Forelimb muscle (tissue), 1 donor: ENCODE measurements around the gene EFHC1. TPM values are rescaled to one million over a fixed set of nuclear protein-coding genes. Genes with fewer than 3 reads are reported as not detected.

Experiments used
- DNase-seq: peaks from one replicate; pipeline ENCODE4 v3.0.0-alpha.2; 2013; ENCODE audit warnings: low read depth
- polyA plus RNA-seq: library from polyadenylated mRNA; unstranded; fragments of 120-200 nt; gene quantifications from one replicate; pipeline ENCODE4 v1.2.1, GENCODE V29; 2013; ENCODE audit not compliant: insufficient read length

EFHC1 gene
- polyA plus RNA-seq, 1 donor: 17.0 TPM

DNA sequence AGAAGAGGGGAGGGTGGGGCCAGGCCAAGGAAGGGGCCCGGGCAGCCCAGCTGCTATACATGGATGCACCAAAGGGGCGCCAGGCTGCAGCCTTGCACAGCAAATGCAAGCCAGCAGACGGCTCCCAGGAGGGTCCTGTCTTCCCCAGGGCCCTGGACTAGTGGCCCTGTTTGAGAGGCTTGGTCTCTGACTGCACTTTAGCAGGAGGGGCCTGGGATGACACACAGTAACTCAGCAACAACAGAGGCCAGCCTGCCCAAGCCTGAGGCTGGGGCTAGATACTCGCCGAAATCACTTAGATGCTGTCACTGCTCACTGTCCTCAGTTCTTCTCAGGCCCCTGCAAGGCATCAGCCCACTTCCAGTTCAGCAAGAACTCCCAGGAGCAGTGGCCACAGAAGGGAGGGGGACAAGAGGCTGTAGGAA lies 83.2 kb downstream of the EFHC1 start:
- no peak for DNase-seq

DNA sequence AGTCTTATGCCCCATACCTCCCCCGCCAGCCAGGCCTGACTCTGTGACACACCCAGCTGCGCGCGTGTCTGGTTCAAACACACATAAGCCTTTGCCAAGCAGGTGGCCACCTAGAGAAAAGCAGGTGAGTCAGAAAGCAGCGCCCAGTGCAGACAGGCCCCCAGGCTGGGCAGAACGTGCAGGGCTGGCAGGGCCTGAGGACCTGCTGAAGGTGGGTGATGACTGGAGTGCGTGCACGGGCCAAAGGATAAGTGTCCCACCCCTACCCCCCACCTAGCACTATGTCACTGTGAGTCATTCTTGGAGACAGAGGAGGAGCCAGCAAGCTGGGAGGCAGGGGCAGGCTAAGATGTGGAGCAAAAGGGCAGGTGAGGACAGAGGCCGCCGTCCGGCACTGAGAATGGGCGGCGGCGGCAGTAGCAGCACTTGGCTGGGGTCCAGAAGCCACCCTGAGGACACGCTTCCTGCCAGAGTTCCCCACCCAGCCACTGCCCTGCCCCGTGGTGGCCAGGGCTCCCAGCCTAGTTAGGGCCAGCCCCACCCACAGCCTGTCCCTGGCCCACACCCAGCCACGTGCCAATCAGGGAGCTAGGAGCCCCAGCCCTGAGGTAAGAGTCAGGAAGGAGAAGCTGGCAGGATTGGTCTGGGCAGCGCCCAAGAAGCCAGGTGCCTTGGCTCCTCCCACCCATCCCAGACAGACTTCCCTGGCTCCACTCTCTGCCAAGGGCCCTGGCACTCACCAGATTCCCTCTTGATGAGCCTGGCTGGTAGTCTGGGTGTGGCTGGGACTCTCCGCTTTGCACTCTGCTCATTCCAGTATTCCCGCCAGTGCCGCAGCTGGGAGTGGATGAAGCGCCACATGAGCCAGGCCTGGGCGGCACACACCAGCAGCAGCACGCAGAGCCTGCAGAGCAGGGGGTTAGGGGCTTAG lies 84.0 kb downstream of the EFHC1 start:
- no peak for DNase-seq

DNA sequence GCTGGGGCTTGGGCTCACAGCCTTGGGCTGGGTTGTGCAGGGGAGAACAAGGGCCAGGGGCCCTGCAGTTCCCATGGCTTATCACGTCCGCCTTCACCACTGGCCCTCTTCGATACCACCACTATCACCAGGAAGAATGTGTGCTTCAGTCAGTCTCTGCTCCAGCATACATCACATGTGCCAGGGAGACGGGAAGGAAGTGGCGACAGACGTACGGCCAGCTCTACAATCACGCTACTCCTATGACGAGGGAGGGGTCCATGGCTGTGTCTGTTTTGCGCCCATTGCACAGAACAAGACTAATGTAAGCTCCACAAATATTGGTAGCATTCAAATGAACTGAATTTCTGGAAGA lies 84.6 kb downstream of the EFHC1 start:
- DNase-seq: no peak

DNA sequence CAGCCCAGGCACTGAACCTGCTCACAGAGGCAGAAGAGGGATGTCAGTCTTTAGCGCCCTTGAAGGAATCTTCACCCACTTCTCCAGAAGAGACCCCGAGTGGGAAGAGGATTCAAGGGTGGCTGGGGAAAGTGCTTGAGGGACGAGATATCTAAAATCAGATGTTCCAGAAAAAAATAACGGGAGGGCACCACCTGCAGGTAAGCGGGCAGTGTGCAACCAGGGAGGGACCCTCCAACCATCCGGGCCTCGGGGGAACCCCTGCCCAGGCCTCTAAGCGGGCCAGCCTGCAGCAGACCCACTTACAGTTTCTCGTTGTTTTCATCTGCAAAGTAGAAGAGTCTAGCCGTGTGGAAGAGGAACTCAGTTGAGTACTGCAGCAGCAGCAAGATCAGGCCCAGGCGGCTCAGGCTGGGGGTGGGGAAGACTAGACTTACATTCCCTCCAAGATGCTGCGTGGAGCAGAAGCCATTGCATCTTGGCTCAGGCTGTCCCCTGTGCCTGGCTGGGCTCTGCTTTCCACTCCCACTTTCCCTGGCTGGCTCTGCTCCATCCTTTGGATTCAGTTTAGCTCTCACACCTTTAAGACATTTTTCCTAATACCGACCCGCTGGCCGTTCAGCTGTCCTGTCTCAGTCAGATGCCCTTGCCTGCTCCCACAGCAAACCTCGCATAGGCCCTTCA lies 85.7 kb downstream of the EFHC1 start:
- DNase-seq: no peak

DNA sequence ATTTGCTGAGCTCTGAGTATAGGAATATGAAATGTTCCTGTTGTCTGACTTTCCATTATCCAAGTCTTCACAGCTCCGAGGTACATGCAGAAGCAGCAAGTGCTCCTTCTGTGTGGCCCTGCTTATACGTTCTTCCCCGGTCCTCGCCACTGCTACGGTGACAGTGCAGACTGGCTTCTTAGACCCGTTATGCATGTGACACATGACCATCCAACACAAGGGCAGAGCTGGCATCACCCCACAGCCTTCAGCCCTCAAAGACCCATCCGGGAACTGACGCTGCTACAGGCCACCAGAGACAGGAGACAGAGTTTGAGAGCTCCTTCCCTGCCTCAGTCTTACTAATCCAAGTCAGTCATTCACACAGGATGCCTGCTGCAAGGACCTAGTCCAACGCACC lies 86.3 kb downstream of the EFHC1 start:
- no peak for DNase-seq

DNA sequence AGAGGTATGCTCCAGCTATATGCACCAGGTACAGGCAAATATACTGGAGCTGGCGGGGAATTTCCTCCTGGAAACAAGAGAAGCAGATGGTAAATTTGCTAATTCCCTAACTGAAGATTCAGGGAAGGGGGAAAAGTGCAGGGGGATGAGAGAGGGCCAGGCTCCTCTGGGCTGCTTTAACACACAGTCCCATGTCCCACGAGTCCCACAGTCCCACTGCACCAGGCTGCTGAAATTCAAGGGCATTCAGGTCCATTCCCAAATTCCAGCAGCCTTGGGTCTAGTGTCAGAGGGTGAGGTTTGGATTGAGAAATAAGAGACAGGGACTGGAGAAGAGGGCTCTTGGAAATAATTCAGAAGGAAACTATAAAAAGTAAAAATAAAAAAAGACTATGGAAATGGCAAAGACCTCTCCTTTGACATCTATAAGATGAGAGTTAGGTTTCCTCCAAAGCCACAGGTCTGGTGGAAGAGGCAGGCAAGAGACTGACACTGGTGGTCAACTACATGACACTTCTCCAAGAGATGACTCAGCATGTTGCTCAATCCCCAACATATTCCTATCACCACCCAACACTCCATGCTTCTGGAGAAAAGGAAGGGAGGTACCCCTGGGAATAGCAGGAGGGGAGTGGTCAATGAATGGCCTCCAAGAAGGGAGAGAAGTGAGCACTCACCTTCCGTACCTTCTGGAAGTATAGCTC lies 87.6 kb downstream of the EFHC1 start:
- no peak for DNase-seq

DNA sequence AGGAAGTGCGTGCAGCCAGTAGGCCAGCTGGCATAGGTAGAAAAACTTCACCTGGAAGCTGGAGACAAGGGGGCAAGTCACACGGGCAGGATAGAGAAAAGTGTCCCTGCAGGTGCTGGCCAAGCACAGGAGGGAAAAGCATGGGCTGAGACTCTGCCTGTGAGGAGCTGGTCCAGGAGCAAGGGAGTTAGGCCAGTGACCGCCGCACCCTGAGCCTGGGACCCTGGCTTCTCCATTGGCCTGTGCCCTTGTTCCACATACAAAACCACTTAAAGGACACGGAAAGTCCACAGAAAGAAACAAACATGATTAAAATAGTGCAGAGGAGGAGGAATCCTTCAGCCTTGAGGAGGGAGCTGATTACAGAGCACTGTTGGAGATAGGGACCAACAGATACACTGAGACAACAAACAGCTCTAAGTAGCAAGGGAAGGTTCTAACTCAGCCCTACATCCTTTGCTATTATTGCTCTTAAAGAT lies 88.2 kb downstream of the EFHC1 start:
- DNase-seq: no peak

DNA sequence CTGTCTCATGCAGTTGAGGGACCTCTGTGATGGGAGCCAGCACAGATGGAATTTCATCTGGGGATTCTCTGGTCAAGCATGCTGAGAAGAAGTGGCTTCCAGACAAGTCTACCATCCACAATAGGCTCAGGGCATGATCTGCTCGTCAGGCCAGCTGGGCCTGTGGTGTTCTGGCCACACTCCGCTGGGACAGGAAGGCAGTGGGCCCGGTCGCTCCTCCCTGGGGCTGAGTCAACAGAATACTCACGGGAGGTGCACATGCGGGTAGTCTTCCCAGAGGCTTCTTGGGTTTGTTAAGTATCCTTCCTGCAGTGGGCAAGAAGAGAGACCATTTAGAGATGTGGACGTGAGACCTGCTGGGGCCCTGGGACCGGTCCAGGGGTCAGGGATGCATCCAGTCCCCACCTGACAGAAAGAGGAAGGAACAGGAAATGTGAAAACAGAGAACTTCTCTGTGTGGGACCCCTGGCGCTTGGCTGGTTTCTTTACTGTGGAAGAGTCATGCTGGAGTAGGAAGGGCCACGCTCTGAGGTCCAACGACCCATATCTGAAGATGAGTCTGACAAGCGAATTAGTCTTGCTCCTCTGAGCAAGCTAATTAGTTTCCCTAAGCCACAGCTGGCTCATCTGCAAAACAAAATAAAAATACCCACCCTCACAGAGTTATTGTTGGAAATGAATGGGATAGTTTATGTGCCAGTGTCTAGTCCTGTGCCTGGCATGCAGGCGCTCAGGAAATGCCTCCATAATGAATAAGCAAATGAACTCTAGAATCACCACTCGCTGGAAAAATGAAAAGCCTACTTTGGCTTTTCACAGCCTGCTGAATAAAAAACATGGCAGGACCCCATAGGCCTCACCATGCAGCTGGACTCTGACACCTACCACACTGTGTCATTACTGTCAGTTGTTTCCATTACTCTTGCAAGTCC lies 89.4 kb downstream of the EFHC1 start:
- no peak for DNase-seq

DNA sequence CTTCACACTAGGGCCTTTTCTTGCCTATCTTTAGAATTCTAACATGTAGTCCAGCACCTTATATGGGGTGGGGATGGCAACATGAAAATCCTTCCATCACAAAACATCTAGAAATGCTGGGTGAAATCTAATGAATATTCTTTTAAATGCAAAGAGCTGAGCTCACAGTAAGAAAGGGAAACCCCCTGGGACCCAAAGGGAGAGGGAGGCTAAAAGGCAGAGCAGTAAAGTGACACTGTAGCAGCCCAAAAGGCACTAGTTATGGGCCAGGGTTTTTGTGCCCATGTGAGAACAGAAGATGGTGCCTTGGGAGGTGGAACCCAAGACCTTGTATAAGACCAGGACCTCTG lies 90.0 kb downstream of the EFHC1 start:
- no peak for DNase-seq

DNA sequence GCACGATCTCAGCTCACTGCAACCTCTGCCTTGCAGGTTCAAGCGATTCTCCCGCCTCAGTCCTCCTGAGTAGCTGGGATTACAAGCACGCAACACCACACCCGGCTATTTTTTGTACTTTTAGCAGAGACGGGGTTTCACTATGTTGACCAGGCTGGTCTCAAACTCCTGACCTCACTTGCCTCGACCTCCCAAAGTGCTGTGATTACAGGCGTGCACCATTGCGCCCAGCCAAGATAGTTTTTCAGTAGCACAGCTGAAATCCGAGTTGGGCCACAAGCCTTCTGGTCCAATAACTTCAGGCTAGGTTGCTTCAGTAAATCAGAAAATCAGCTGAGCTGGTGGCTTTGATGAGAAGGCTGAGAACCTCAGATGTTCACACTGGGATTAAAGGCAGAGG lies 91.0 kb downstream of the EFHC1 start:
- no peak for DNase-seq

DNA sequence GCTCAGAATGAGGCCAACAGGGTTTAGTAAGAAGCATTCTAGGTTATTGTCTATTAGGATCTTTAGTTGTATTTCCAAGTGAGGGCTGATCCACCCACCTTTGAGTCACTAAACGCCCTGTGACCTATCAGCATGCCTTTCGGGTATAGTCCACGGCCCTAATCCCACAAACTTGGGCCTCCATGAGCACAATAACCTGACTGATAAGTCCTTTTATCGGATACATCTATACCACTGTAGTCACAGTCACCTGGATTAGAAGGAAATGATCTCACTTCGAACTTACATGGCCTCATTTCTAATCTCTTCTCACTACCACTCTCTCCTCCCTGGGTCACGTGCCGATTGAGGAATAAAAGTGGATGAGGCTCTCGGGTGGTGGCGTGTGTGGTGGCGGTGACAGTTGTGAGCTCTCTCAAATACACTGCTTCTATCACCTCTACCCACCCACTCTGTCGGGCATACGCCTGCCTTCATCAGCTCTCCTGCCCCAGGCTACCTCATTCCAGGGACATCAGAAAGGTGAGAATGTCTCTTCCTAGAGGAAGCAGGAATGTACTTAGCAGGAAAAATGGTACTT lies 91.5 kb downstream of the EFHC1 start:
- DNase-seq: no peak

DNA sequence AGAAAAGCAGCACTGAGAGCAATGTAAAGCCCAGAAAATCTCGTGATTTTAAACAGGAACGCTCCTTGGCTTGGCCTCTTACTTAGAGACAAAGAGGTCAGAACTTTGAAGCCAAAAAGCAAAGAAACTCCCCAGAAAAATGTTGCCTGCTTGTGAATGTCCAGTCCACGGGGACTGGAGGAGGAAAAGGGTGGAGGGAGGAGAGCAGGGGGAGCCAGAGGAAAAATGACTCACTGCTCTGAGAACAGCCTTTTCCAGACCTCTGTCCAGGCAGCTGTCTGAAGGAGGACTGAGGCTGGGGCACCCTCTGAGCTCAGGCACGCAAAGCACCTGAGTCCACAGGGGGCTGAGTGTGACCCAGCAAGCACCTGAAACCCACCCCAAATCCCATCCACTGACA lies 92.1 kb downstream of the EFHC1 start:
- peak; percentile 83 for DNase-seq

DNA sequence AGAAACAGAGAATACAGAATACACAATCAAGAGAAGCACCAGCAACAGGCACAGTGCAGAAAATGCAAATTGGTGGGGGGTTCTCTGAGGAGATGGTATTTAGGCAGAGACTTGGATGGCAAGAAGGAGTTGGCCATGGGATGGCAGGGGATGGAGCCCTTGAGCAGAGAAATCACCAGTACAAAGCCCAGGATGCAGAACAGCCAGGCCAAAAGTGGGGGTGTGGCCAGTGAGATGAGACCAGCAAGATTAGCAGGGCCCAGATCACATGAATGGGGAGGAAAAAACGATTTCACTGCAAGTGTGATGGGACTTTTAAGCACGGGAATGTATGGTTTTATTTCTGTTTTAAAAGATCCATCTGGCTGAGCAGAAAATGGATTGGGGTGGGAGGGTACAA lies 93.3 kb downstream of the EFHC1 start:
- no peak for DNase-seq

DNA sequence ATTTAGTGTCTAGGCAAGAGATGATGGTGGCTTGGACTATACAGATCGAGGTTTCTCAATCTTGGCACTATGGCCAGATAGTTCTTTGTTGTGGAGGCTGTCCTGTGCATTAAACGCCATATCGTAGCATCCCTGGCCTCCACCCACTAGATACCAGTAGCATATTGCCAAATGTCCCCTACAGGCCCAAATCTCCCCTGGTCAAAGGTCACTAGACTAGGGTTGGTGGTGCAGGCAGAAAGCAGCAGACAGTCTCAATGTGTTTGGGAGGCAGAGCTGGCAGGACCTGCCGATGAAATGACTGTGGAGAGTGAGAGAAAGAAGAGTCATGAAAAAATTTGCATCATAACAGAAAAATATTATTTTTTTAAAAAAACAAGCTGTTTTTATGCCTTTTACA lies 93.8 kb downstream of the EFHC1 start:
- DNase-seq: no peak

DNA sequence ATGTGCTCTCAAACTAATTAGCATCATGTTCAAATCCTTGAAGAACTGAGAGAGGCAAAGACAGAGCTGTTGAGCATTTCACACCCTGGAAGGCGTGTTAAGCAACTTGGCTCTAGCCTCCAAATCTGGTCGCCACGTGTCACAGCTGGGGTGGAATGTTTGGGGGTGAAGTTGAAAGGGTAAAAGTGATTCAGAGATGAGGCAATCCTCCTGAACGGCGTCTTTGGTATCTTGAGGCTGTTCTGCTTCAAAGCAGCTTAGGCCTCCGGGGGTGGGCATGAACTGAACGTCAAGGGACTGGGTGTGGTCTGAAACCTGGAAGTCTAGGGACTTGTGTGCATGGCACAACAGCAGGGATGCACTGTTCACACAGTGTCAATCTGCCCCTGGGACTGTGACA lies 94.4 kb downstream of the EFHC1 start:
- no peak for DNase-seq

DNA sequence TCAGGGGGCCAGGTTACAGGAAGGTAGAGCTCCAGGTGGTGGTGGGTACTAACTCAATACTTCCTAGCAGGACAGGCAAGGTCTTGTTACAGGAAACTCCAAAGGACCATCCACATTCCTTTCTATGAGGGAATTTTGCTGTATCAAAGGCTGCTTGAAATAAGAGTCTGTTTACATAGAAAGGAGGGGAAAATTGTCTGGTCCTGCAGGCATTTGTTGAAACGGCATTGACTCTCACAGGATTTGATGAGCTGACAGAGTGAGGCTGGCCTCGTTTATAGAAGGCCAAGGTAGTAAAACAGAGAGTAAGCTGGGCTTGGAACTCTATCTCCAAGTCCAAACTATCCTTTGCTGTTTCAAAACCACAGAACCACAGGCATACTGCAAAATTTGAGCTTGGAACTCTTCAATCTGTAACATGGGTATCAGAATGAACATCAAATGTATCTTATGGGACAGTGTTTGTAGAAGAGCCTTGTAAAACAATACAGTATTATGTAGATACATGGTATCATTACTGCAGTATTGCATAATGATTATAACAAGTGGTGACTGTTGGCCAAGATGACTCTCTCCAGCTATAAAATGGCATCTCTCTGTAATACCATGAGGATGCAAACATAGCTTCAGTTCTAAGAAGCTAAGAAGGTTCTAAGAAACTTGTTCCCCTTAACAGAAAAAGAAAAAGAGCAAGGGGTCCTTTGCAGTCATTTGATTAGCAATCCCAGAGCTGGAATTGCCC lies 95.2 kb downstream of the EFHC1 start:
- no peak for DNase-seq

DNA sequence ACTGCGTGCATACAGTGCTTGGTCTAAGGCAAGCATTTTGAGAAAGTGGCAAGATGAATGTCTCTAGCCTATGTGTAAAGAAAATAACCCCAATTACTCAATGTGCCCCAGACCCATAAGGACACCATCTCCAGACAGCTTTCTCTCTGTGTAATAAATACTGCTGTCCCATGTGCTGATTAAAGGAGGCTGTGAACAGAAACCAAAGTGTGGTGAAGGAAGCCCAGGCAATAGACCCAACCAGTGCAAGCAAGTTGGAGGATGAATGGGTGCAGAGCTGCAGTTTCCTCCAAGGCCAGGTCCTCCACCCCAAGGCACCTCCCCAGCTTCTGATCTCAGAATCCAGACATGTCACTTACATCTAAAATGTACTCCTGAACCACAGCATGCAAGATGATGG lies 96.1 kb downstream of the EFHC1 start:
- DNase-seq: no peak

DNA sequence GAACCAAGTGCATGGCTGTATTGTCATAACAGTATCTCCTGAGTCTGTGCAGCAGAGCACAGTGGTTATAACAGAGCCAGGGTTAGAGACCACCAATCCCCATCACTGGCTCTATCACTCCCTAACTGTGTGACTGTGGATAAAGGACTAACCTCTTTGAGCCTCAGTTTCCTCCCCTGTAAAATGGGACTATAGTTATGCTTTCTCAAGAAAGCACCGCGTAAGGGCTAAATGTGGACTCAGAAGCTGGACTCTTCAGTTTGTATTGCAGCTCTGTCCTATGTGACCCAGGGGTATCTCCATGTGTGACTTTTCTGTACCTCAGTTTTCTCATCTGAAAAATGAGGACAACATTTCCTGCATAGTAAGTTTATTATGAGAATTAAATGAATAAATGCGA lies 96.8 kb downstream of the EFHC1 start:
- no peak for DNase-seq

DNA sequence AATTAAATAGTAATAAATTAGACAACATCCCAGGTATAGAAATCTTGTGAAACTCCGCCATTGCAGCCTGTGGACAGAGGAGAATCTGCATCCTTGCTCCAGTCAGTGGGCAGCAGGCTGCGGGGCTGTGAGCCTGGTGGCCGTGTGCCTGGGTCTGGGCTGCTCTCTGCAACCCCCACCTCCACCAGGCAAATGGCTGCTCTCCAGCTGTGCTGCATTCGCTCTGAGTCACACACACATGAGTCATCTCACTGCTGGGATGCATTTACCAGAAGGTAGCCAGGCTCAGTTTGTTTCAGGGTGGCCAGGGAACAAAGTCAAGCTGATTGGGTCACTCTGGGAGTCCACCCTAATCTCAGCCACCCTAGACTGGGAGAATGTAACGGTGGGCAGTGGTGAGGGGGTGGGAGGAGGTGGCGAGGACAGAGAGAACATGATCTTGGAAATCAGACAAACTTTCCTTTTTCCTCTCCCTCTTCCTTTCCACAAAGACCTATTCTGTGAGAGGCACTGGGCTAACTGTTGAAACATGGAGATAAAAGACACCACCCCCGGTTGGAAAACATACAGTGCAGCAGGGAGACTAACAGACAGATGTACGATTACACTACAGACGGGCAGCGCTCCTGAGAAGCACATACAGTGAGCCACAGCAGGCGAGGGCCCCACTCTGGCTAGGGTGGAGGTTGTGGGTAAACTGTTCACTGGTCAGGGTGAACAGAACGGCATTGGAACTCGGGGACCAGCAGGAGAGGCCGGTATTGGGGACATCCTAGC lies 97.5 kb downstream of the EFHC1 start:
- DNase-seq: peak; percentile 80
